HG03097 (cell line): ENCODE measurements around the gene SYTL2.

Experiments used
- ATAC-seq: cut with Tn5 transposase; IDR thresholded peaks from one replicate; pipeline ENCODE4 v1.9.1; 2021; ENCODE audit not compliant: unreplicated experiment, low FRiP score

Gene SYTL2

DNA sequence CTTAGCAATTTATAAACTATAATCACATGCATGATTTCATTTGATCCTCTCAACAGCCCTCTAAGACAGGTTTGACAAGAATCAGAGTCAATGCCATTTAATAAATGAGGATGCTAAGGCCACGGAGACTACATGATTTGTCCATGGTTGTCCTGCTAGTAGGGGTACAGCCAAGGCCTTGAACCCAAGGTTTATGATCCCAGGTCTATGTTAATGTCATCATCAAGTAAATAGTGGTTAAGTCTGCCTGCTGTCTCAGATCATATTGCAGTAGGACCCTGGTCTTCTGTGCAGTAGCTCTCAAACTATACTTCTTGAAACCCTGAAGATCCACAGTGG, 17.7 kb upstream of the SYTL2 start:
- ATAC-seq = no peak

DNA sequence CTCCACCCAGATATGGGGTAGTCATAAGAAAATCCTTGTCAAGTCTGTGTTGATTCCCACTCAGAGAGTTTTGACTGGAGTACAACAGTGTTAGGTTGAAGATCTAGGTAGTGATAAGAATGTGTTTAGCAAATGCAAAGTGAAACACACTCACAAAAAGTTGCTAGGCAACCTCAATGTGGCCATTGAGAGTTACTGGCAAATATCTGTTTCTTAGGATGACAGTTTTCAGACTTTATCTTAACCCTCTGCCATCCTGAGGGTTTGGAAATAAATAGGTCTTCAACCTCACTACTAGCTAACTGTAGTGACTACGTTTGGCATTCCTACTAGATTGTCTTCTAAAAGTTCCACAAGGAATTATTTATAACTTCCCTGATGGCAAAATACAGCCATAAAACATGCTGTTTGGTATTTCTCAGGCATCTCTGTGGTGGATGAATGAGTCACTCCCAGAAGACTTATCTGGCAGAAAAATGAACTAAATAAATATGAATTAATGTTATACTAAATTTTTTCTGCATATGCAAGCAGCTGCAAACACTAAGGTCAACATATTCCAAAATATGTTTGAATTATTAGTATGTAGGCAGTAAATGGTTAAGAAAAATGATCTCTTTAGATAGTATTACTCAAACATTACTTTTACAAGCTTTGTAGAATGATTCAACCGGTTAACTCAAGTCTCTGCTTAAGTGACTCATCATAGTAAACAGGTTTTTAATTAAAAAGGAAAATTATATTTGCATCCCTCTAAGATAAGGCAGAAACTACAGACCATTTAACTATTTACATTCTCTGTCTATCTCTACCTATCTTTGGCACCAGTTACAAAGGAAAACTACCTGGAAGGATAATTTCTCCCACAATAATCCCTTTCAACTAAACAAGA, 17.1 kb upstream of the SYTL2 start:
- ATAC-seq = no peak

DNA sequence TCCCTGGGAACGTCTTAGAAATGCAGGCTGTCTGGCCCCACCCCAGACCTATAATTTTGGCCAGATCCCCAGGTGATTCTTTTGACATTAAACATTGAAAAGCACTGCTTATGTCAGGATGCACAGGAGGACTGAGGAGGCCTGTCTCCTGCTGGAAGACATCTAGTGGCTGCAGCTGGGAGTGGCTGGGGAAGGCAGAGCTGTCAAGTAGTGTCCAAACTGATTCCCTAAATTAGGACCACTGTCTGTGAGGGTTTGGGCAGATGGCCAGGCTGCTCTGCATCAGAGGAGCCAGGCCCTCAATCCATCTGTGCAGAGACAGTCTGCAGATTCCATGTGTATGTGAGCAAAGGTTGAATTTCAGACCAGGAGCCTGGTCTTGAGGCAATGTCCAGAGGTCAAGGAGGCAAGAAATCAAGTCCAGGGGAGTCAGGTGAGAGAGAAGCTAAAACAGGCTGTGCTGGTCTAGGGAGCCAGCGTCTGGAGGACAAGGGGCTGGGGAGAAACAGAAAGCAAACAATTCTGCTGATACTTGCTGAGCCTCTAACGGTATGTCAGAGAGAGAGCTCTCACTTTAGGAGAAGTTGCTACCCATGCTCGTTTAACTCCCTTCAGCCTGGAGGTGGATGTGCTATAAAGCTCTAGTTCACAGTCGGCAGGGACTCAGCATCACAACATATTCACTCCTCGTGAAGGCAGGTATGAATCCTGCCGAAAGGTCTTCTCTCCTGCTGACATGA, 15.3 kb upstream of the SYTL2 start:
- ATAC-seq = no peak

DNA sequence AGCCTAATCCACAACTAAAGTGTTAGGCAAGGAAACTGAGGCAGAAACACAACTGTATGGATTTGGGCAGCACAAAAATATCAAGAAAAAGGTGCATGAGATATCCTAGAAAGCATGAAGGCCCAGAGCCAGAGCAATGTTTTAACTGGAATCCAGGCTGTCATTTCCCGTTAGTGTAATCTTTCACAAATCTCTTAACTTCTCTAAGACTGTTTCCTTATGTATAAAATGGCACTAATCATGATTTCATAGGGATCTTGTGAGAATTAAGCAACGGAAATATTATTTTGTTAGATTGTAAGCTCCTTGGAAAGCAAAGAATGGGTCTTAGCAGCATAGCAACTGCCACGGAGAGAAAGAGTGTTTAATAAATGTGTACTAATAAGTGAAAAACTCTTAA, 14.7 kb upstream of the SYTL2 start:
- no peak for ATAC-seq

DNA sequence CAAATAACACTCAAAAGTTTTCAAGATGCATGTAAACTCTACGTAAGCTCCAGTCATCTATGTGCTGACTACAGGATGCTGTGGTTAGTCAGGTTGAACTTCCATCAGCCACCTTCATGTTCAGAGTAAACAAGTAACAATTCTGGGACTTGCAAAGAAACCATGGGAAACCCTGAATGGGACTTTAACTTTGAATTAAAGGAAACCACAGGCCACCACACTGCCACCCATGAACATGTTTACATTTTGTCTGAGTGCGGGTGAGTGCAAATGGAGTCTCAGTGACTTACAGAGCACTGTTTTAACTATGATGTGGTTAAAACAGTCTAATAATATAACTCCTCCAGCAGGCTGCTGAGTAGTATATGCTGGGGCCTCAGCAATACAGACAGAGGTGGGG, 12.9 kb upstream of the SYTL2 start:
- no peak for ATAC-seq

DNA sequence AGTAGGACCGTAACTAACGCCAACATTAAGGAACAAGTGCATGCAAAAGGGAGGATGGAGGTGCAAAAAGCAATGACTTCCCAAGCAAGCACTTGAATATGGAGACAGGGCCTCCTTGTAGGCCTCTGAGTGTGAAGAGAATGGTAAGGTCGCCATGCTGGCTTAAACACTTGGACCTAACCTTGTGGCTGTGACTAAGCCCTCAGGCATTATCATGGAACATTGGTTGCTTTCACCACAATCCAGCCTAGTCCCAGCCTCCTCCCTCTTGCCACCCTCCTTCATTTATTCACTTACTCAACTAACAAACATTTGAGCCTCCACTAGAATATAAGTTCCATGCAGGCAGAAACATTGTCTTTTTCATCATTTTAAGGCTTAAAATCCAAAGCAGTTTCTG, 11.9 kb upstream of the SYTL2 start:
- ATAC-seq = no peak

DNA sequence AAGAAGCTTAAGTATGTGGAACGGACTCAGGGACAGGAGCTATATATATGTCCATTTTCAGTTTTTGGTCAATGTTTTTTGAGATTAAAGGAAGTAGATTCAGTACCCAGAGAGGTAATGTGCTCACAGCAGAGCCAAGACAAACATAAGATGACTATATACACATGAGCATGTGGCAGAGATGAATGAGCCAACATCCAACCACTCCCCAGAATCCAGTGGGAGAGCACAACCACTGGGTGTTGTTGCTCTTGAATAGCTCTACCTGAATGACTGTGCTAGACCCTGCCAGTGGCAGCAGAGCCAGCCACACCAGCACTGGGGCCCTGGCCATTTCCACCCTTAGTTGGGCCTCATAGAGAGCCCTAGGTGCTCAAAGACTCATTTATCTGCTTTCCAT, 10.7 kb upstream of the SYTL2 start:
- no peak for ATAC-seq

DNA sequence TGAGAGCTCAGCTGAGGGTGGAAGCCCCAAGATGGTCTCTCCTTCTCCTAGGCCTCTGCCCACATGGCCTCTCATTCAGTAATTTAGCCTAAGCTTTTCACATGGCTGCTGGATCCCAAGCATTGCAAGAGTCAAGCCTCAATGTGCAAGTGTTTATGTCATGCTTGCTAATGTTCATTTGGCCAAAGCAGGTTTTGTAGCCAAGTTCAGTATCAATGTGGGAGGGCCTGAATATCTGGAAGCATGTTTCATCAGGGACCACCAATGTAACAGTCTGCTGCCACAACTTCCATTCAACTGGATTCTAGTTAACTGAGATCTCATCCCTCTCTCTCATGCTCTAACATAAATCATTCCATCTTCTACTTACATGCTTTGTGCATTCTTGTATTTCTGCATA, 8.5 kb upstream of the SYTL2 start:
- ATAC-seq = no peak

DNA sequence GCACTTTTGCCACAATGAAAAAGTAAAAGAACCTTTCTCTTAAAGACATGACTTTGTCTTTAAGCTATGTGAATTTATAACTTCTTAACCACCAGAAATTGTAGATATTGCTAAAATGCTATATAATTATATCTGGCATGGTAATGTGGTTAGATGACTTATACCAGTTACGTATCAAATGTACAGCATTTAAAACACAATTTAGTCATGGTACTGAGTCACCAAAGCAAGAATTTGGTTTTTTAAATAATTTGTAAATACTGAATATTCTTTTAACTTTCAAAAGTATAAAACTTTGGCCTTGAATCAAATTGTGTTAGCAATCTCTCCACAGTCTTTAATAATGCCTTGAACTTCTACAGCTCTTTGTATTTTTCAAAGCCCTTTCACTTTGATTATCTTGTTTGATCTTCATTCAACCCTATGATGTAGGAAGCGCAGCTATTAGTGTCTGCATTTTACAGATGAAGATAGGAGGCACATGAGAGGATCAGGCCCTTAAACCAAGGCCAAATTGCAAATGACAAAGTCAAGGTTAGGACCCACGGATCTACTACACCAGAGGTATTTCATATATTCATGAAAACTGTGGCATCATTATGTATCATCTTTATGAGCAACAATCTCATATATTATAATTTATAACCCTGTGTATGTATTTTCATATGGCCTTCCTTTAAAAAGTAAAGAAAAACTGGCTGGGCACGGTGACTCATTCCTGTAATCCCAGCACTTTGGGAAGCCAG, 4.4 kb upstream of the SYTL2 start:
- ATAC-seq = no peak

DNA sequence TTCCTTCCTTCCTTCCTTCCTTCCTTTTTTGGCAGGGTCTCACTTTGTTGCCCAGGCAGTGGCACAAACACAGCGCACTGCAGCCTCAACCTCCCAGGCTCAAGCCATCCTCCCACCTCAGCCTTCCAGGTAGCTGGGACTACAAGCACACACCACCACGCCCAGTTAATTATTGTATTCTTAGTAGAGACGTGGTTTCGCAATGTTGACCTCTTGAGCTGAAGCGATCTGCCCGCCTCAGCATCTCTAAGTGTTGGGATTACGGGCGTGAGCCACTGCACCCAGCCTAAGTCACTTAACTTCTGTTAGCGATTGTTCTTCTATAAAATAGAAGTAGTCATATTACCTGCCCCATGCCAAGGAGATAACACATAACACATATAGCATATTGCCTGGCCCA, 2.8 kb upstream of the SYTL2 start:
- no peak for ATAC-seq

DNA sequence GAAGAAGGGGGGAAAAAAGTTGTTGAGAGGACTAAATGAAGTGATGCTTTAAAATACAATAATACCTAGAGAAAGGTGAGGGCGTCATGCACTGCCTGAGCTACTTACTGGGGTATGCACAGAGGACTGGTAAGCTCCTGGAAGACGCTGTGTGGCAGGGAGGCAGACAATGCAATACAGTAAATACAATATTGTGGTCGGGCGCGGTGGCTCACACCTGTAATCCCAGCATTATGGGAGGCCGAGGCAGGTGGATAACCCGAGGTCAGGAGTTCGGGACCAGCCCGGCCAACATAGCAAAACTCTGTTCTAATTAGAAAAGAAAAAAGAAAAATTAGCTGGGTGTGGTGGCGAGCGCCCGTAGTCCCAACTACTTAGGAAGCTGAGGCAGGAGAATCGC, 683 bp upstream of the SYTL2 start:
- no peak for ATAC-seq

DNA sequence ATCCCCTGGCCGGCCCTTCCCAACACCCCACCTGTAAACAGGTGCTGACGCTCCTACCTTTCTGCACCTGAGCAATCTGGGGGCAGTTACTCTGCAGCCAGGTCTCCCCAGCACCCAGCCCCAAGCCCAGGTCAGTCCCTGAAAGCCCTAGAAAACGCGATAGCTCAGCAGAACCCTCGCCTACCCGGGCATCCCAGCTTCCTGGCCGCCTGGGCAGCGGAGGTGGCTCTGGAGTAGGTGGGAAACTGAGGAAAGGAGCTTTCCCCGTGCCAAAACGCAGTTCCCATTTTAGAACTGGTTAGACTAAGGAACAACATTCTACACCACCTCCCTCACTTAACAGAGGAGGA, 445 bp downstream of the SYTL2 start:
- ATAC-seq = no peak

DNA sequence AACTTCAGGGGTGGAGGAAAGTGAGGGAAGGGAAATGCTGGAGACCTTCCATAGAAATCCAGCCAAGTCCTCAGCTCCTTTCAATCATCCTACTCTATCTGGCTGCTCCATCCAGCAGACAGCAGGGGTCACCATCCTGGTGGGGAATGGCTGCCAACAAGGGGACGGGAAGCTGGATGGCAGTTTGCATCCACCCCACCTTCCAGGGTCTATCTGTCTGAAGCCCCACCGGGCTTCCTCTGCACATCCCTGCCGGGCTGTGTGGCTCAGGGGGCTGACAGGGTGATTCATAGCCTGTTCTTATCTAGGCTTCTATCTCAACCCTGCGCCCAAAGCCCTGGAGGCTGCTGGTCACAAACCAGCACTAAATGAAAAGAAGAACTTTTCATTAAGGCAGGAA, 1.1 kb downstream of the SYTL2 start:
- ATAC-seq = no peak

DNA sequence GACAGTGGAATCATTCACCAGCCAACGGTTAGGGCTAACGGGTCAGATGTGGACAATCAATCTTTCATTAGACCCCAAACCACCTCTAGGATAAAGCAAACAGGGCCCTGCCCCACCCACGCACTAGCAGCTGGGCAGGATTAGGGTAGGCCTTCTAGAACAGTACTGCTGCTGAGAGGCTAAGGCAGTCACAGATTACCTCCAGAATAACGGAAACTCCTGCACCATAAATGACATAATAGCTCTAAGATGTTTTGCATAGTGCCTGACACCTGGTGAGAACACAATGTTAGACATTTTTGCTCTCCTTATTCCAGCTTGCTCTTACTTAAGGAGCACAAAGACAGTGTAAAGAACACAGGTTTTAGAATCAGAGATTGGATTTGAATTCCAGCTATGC, 1.8 kb downstream of the SYTL2 start:
- ATAC-seq = no peak

DNA sequence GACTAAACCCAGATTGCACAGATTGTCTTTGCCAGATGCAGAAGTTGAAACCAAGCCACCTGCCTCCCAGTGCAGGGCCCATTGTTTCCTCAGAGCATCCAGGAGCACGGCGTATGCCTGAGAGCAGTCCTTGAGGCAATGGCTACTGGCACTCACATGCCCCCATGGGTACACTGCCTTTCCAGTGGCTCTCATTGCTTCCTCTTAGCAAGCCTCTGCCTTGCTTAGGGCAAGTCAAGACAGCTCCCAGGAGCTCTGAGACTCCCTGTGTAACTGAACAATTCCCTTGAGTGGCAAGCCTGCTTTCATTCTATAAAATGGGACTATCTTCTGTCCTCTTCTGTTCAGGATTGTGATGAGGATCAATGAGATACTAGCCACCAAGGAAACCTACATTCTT, 4.1 kb downstream of the SYTL2 start:
- no peak for ATAC-seq

DNA sequence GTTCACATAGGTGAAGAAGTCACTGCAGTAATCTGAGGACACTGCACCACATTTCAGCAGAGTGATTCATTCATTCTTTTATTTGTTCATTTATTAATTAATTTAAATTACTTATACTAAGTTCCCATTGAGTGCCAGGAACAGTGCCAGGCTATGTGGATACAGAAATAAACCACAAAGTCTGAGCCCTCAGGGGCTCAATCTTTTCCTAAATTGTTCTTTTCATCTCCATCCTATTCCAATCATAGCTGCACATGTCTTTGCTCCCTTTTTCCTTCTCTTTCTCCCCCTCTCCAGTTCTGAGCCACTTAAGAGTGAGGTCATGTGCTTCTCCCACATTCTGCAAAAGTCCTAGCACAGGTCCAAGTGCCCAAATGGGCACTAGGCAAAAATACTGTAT, 4.9 kb downstream of the SYTL2 start:
- no peak for ATAC-seq

DNA sequence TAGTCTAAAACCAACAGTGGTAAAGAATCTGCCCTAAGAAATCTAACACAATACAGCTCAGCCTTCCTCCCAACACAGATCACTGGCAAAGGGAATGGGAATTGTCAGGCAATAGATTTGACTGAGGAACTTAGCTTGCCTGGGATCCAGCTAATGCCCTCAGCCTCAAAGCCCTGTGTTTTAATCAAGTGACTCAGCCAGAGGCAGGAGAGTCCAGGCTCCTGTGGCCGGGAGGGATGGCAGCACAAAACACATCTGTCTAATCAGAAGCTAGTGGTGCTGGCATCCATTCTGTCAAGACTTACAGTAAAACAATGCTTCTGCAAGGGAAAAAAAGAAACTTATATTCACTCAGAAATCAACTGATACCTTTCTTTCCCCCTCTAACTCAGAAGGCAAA, 5.6 kb downstream of the SYTL2 start:
- no peak for ATAC-seq

DNA sequence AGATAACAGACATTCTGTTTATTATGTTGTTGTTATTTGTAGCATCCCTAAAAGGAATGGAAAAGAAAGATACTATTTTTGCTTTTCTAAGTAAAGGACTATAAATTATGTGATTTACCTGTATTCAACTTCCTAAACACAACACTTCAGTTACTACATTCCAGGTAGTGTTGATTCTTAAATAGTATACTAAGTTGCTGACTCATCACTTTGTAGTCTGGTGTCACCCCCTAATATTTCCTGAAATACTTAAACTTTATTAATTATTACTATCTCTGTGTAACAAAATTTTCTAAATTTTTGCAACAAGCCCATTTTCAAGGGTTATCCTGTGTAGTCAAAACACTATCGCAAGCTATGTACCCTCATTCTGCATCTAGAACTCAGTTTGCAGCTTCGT, 7.0 kb downstream of the SYTL2 start:
- ATAC-seq = no peak

DNA sequence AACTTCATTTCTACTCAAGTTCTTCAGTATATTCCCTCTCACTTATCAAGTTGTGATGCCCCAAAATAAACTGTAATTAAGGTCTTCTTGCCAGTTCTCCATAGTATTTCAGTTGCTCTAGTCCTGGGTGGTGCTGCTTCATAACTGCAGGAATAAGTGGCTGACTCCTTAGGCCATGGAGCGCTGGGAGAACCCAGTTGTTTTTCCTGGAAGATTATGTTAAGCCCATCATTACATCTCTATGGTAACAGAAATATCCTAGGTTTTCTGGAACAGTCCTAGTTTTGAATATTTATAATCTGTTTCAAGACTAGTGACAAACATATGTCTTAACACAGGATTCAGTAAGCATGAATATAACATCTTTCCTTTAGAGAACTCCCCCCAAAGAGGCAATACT, 7.6 kb downstream of the SYTL2 start:
- ATAC-seq = no peak

DNA sequence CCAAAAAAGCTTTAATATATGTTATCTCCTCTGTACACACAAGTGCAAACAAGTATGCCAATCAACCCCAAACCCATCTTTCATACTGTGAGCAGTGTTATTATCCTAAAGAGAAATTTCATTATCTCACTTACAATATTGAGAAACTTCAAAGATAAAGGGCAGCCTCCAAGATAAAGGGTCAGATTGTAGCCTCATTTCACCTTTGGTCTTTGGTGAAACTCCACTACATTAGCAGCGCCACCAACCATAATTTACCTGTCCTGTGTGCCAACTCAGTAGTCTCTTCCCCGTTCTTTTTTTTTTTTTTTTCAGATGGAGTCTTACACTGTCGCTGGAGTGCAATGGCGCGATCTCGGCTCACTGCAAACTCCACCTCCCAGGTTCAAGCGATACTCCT, 9.4 kb downstream of the SYTL2 start:
- ATAC-seq = no peak

DNA sequence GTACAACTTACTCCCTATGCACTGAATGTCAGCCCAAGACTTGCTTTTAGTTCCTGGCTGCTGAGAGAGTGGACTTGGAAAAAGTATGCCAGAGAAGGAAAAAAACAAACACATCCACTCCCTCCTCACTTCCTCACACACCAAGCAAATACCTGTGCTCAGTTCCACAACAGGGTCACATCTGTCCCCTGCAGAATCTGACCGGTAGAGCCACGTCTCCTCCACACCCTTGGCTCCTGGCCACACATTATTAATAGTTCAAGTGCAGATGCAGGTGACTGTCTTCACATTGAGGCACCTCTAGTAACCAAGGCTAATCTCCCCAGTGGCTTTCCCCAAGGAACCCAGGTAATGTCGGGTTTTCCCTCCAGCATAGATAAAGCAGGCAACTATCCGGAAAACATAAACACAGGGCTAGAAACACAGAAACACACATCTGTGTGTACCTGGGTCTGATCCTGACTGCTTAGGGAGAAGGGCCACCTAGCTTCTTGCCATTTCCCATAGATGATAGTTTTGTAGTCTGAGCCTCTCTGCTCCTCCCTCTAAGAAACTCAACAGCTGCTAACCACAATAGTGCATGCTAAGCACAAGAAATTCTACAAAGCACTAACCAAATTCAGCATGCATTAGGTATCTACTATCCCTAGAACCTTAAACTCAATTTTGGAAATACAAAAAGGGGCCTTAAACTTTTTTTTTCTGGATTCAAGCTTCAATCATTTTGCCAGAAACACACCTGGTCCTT, 10.2 kb downstream of the SYTL2 start:
- ATAC-seq = no peak
